GM06990 (cell line): ENCODE measurements around the gene THADA.

Experiments used
- DNase-seq: peaks from one replicate; pipeline ENCODE4 v3.0.0-alpha.2; 2011; ENCODE audit not compliant: insufficient read length; ENCODE audit errors: extremely low read depth
- H3K27me3 ChIP-seq: replicated peaks from 2 replicates; pipeline ENCODE4 v1.6.0; 2011; ENCODE audit warnings: low read length; ENCODE audit not compliant: control insufficient read depth, insufficient read depth
- H3K36me3 ChIP-seq: 2 replicates; pipeline ENCODE4 v1.5.1; 2011; ENCODE audit warnings: low read length; ENCODE audit not compliant: control insufficient read depth, insufficient read depth
- H3K4me3 ChIP-seq: replicated peaks from 2 replicates; pipeline ENCODE4 v1.5.1; 2011; ENCODE audit warnings: low read depth, mild to moderate bottlenecking, control low read depth, low read length
- CTCF ChIP-seq: IDR thresholded peaks from 2 replicates; pipeline ENCODE4 v1.5.1; 2011; ENCODE audit warnings: low read length, control low read depth, mild to moderate bottlenecking, inconsistent platforms; ENCODE audit not compliant: insufficient read depth, poor library complexity, severe bottlenecking

THADA gene

GRCh38 chr2:43251171-43251731 is 344.6 kb downstream of the THADA start:
- H3K36me3 ChIP-seq, result no peaks in the 10 kb centered on the region
- DNase-seq, result no peak
- no peak for TF ChIP-seq CTCF

GRCh38 chr2:43250015-43250414 is 345.8 kb downstream of the THADA start:
- Histone ChIP-seq H3K4me3 (no peak overlapping the region), H3K36me3 (no peaks in the 10 kb centered on the region), H3K27me3 (no peaks in the 10 kb centered on the region)
- DNase-seq, result no peak
- TF ChIP-seq CTCF, result no peak

More at GRCh38 chr2:43251171-43251731, 344.6 kb downstream of the THADA start:
- Histone ChIP-seq H3K27me3 (no peaks in the 10 kb centered on the region), H3K4me3 (no peak overlapping the region)

GRCh38 chr2:43248621-43249020 is 347.2 kb downstream of the THADA start:
- Histone ChIP-seq H3K4me3 (no peak overlapping the region), H3K27me3 (no peaks in the 10 kb centered on the region), H3K36me3 (no peaks in the 10 kb centered on the region; the same call in 1 of the 2 replicates)
- no peak for TF ChIP-seq CTCF
- no peak for DNase-seq

GRCh38 chr2:43246641-43247040 is 349.2 kb downstream of the THADA start:
- Histone ChIP-seq H3K4me3 (no peak overlapping the region), H3K27me3 (no peaks in the 10 kb centered on the region), H3K36me3 (peaks cover 2% of the 10 kb centered on the region; the same call in 1 of the 2 replicates)
- DNase-seq, result no peak
- TF ChIP-seq CTCF, result no peak

- no peak for TF ChIP-seq CTCF
- no peak for DNase-seq
- Histone ChIP-seq H3K4me3 (no peak overlapping the region), H3K36me3 (peaks cover 2% of the 10 kb centered on the region; the same call in 1 of the 2 replicates), H3K27me3 (no peaks in the 10 kb centered on the region)
Observed at GRCh38 chr2:43241558-43241957, 354.3 kb downstream of the THADA start.

GRCh38 chr2:43240766-43241150 is 355.1 kb downstream of the THADA start:
- Histone ChIP-seq H3K27me3 (no peaks in the 10 kb centered on the region), H3K36me3 (peaks cover 2% of the 10 kb centered on the region; the same call in 1 of the 2 replicates), H3K4me3 (no peak overlapping the region)
- no peak for TF ChIP-seq CTCF
- no peak for DNase-seq
